Nephron progenitor cell (in vitro differentiated cells): ENCODE results near the gene DYNC1I1.

Experiments used
- DNase-seq: peaks from one replicate; pipeline ENCODE4 v3.0.0; 2021
- H3K27ac Mint-ChIP-seq: 2 replicates; pipeline ENCODE4 v1.8.0; 2021; ENCODE audit warnings: mild to moderate bottlenecking, moderate library complexity, mixed read lengths
- H3K27me3 Mint-ChIP-seq: 2 replicates; pipeline ENCODE4 v1.8.0; 2021; ENCODE audit warnings: mild to moderate bottlenecking, low read depth, mixed read lengths; ENCODE audit not compliant: poor library complexity
- H3K36me3 Mint-ChIP-seq: 2 replicates; pipeline ENCODE4 v1.8.0; 2021; ENCODE audit warnings: low read depth, mixed read lengths
- H3K4me1 Mint-ChIP-seq: 2 replicates; pipeline ENCODE4 v1.8.0; 2021; ENCODE audit warnings: mixed read lengths
- H3K4me3 Mint-ChIP-seq: 2 replicates; pipeline ENCODE4 v1.8.0; 2021; ENCODE audit warnings: mild to moderate bottlenecking, moderate library complexity, mixed read lengths
- H3K9me3 Mint-ChIP-seq: 2 replicates; pipeline ENCODE4 v1.8.0; 2021; ENCODE audit warnings: mild to moderate bottlenecking, moderate library complexity, mixed read lengths
- CTCF ChIP-seq: fragments of 200-600 bp; sonication (generic); IDR thresholded peaks from 2 replicates; pipeline ENCODE4 v1.5.0; 2021; ENCODE audit warnings: antibody characterized with exemption

DYNC1I1 gene

GRCh38 chr7:95781961-95782586, 9.7 kb downstream of the DYNC1I1 start:
- no peak for TF ChIP-seq CTCF
- Mint-ChIP-seq H3K4me1 (peaks cover 38% of the 10 kb centered on the region), H3K9me3 (peaks cover 18% of the 10 kb centered on the region), H3K27ac (peak overlapping the region; percentile 88), H3K4me3 (no peak overlapping the region), H3K27me3 (peaks cover 5% of the 10 kb centered on the region), H3K36me3 (peaks cover 9% of the 10 kb centered on the region)
- DNase-seq = no peak

- no peaks in the 10 kb centered on the region for H3K27me3 Mint-ChIP-seq
- peaks cover 18% of the 10 kb centered on the region for H3K9me3 Mint-ChIP-seq
- no peak overlapping the region for H3K27ac Mint-ChIP-seq
- DNase-seq = no peak
- TF ChIP-seq CTCF = no peak
- no peak overlapping the region for H3K4me3 Mint-ChIP-seq
- peaks cover 31% of the 10 kb centered on the region for H3K4me1 Mint-ChIP-seq
- H3K36me3 Mint-ChIP-seq = peaks cover 9% of the 10 kb centered on the region
Measured at GRCh38 chr7:95784796-95785195, 12.4 kb downstream of the DYNC1I1 start.

- peaks cover 5% of the 10 kb centered on the region for H3K36me3 Mint-ChIP-seq
- H3K4me3 Mint-ChIP-seq = no peak overlapping the region
- TF ChIP-seq CTCF = no peak
- no peak for DNase-seq
- H3K27me3 Mint-ChIP-seq = no peaks in the 10 kb centered on the region
- peaks cover 8% of the 10 kb centered on the region for H3K4me1 Mint-ChIP-seq
- peaks cover 8% of the 10 kb centered on the region for H3K9me3 Mint-ChIP-seq
- peak overlapping the region; percentile 1 for H3K27ac Mint-ChIP-seq
Measured at GRCh38 chr7:95788258-95788657, 15.9 kb downstream of the DYNC1I1 start.

GRCh38 chr7:95788884-95789283, 16.5 kb downstream of the DYNC1I1 start:
- no peak for TF ChIP-seq CTCF
- Mint-ChIP-seq H3K36me3 (peaks cover 1% of the 10 kb centered on the region), H3K27me3 (no peaks in the 10 kb centered on the region), H3K4me1 (peaks cover 8% of the 10 kb centered on the region), H3K27ac (no peak overlapping the region), H3K9me3 (peaks cover 1% of the 10 kb centered on the region), H3K4me3 (no peak overlapping the region)
- DNase-seq = no peak

GRCh38 chr7:95793658-95794057, 21.3 kb downstream of the DYNC1I1 start:
- no peak for TF ChIP-seq CTCF
- no peak overlapping the region for H3K27ac Mint-ChIP-seq
- H3K4me1 Mint-ChIP-seq = peaks cover 11% of the 10 kb centered on the region
- no peaks in the 10 kb centered on the region for H3K9me3 Mint-ChIP-seq
- H3K4me3 Mint-ChIP-seq = no peak overlapping the region
- H3K27me3 Mint-ChIP-seq = no peaks in the 10 kb centered on the region
- no peak for DNase-seq
- no peaks in the 10 kb centered on the region for H3K36me3 Mint-ChIP-seq

DNA sequence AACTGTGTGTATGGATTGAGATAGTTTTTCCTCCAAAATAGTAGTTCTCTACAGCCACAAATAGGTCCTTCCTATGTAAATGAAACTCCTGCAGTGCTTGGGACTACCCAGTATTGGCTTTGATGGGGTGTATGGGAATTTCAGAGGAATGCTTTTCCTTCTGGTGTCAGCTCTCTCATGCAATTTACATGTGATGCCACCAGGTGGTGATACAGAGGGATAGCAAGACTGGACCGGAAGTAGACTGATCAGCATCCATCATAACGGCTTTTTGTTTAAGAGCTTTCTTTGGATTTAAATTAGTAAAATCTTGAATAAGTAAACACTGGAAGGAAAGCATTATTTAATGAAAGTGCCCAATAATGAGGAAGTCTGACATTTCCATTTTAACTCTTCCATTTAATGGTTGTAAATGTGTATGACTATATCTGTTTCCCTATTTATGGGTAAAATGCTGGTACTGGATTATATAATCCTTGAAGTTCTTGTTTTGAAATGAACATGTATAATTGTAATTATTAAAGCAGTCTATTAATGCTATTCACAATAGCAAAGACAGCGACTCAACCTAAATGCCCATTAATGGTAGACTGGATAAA, 22.7 kb downstream of the DYNC1I1 start:
- Mint-ChIP-seq H3K4me3 (no peak overlapping the region), H3K4me1 (peaks cover 20% of the 10 kb centered on the region), H3K27me3 (no peaks in the 10 kb centered on the region), H3K36me3 (no peaks in the 10 kb centered on the region), H3K27ac (no peak overlapping the region), H3K9me3 (no peaks in the 10 kb centered on the region)
- TF ChIP-seq CTCF = peak; percentile 39
- no peak for DNase-seq
